SH-SY5Y (cell line): ENCODE results near the gene SORCS3.

Experiments
- GATA2 ChIP-seq: IDR thresholded peaks from 2 replicates; pipeline ENCODE4 v1.6.1; 2011; ENCODE audit warnings: mild to moderate bottlenecking, low read depth, low read length
- GATA3 ChIP-seq: IDR thresholded peaks from 2 replicates; pipeline ENCODE4 v1.6.1; 2011; ENCODE audit warnings: low read depth, mild to moderate bottlenecking, low read length, moderate library complexity

SORCS3 gene

GRCh38 chr10:104966563-104967297 is 325.6 kb downstream of the SORCS3 start:
- TF ChIP-seq GATA3 = no peak

- no peak for TF ChIP-seq GATA3
- TF ChIP-seq GATA2 = no peak
Measured at GRCh38 chr10:104980368-104980767, 339.3 kb downstream of the SORCS3 start.

GRCh38 chr10:104981995-104982394 is 340.9 kb downstream of the SORCS3 start:
- TF ChIP-seq GATA2 (no peak), GATA3 (no peak)

- TF ChIP-seq GATA2 = no peak
- no peak for TF ChIP-seq GATA3
Measured at GRCh38 chr10:104988686-104989085, 347.6 kb downstream of the SORCS3 start.

- TF ChIP-seq GATA3 = no peak
- no peak for TF ChIP-seq GATA2
Measured at GRCh38 chr10:104989880-104990279, 348.8 kb downstream of the SORCS3 start.

- no peak for TF ChIP-seq GATA3
- no peak for TF ChIP-seq GATA2
Measured at GRCh38 chr10:104993085-104993484, 352.0 kb downstream of the SORCS3 start.

GRCh38 chr10:105001269-105001668 is 360.2 kb downstream of the SORCS3 start:
- TF ChIP-seq GATA2 (no peak), GATA3 (no peak)

- no peak for TF ChIP-seq GATA2
- TF ChIP-seq GATA3 = no peak
Measured at GRCh38 chr10:105010411-105011121, 369.5 kb downstream of the SORCS3 start.

GRCh38 chr10:105017116-105017515 is 376.0 kb downstream of the SORCS3 start:
- TF ChIP-seq GATA2 (no peak), GATA3 (no peak)

- no peak for TF ChIP-seq GATA2
- TF ChIP-seq GATA3 = no peak
Measured at GRCh38 chr10:105017691-105018090, 376.6 kb downstream of the SORCS3 start.

GRCh38 chr10:105023211-105024111 is 382.4 kb downstream of the SORCS3 start:
- TF ChIP-seq GATA2 = no peak
- no peak for TF ChIP-seq GATA3

- TF ChIP-seq GATA2 = no peak
- TF ChIP-seq GATA3 = no peak
Measured at GRCh38 chr10:105024184-105024583, 383.1 kb downstream of the SORCS3 start.

GRCh38 chr10:105025092-105025491 is 384.0 kb downstream of the SORCS3 start:
- no peak for TF ChIP-seq GATA2
- TF ChIP-seq GATA3 = no peak

GRCh38 chr10:105026566-105026965 is 385.5 kb downstream of the SORCS3 start:
- no peak for TF ChIP-seq GATA2
- TF ChIP-seq GATA3 = no peak
